Activated CD4-positive, alpha-beta T cell treated with anti-CD3 and anti-CD28 coated beads, Interleukin-2, amount 50 U/mL, for 24 hours (primary cell): Measurements from ENCODE around the gene TTC7B.

Experiments used
- DNase-seq, 2 donors: peaks; one replicate each; pipeline ENCODE4 v3.0.0-alpha.2; 2020; ENCODE audit warnings: low read depth in 1 of 2, low spot score in 1 of 2

TTC7B gene

GRCh38 chr14:90805662-90806540 lies 10.3 kb downstream of the TTC7B start:
- no peak for DNase-seq

- no peak for DNase-seq
Observed at GRCh38 chr14:90805084-90805391, 11.2 kb downstream of the TTC7B start.

DNA sequence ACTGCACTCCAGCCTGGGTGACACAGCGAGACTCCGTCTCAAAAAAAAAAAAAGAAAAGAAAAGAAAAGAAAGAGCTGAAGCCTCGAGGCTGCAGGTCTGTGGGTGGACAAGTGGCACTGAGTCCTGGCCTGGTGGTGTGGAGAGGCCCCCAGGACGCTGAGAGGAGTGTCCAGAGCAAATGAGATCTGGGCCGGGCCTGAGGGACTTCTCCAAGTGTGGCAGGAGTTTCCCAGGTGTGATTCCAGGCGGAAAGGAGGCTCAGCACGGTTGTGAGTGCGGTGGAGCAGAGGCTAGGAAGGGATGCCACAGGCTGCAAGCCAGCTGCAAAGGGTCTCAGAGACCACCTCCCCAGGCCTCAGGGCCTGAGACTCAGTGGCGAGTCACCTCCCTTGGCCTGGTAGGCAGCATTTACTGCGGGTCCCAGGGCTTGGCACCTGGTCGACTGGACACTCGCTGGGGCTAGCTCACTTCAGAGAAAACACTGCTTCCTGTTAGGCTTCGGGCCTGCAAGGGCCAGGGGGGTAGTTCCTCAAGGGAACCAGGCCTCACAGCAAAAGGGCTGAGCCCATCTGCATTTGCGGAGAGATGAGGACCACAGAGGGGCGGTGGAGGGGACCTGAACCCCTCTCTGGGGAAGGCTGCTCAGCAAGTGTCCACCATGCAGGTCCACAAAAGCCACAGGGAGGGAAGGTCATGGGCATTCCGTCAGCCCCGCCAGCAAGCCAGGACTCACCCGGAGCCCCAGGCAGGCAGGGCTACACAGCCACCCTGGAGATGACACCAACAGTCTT lies 11.7 kb downstream of the TTC7B start:
- no peak for DNase-seq

- no peak for DNase-seq
Observed at GRCh38 chr14:90803249-90803648, 13.0 kb downstream of the TTC7B start.

GRCh38 chr14:90799420-90799819 lies 16.8 kb downstream of the TTC7B start:
- DNase-seq = no peak

DNA sequence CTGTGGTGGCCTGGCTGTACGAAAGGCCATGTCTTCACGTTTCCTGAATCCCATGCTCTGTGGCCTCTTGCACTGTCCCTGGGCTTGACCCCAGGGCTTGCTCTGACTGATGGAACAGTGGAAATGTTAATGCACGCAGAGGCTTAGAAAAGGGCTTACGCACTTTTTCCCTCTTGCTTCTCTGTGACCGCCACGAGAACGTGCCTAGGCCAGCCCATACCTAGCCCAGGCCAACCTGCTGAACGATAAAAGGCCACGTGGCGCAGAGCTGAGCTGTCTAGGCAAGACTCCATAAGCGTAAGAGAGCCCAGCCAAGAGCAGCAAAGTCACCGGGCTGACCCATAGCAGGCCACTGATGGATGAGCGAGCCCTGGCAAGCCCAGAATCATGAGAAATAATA lies 18.3 kb downstream of the TTC7B start:
- no peak for DNase-seq

DNA sequence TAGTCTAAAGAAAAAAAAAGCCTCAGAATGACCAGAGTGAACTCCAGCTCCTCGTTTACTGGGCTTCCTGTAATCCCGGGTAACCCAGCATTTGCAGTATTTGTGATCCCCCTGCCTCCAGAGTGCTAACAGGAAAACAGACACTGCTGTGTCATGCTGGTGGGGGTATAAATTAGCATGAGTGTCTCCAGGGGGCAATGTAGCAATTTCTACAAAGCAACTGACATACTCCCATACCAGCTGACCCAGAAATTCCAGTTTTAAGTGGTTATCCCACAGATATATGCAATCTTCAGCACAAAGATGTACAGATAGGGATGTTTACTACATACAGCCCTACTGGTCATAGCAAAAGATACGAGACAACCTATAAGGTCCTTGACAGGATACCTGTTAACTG lies 18.8 kb downstream of the TTC7B start:
- DNase-seq = no peak

DNA sequence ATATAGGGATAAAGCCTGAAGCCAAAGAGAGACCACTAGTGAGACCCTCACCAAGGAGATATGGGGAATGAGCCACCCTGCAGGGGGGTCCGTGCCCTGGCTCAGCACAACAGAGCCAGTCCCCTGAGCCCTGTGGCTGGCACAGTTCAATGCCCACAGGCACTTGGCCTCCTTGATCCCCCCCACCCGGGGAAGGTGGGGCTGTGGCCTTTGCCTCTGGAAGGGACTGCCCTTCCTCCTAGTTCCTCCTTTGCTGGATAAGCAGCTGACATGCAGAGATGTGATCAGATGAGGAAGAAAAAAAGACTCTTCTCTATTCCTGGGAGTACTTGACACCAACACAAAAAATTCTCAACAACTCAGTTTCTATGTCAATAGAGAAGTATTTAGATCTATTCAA lies 19.9 kb downstream of the TTC7B start:
- no peak for DNase-seq

DNA sequence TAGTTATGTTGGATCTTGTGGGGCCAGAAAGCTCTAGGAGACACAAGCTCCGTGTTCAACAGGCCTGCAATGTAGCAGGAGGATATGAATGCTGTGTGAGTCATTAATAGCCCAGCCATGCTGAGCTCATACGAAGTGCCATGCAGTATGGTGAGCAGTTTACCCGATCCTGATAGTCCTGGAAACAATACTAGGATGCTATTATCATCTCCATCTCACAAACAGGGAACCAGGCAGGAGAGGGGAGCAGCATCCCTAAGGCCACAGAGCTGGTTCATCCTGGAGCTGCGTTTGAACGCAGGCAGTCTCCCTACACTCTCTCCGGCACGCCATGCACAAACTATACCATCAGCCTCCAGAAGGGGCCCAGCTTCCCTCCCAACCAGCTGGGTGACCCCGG lies 20.5 kb downstream of the TTC7B start:
- no peak for DNase-seq

GRCh38 chr14:90791486-90791885 lies 24.7 kb downstream of the TTC7B start:
- no peak for DNase-seq

DNA sequence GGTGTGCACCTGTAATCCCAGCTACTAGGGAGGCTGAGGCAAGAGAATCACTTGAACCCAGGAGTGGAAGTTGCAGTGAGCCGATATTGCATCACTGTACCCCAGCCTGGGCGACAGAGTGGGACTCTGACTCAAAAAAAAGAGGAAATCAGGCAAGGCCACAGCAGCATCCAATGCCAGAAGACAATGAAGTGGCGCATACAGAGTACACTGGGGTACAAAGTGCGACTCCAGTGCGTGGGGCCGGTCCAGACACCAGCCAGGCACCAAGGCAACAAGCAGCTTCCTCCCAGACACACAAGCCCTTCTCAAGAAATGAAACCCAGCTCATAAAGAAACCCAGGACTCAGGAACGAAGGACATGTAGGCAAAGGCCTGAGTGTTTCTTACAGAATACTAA lies 28.2 kb downstream of the TTC7B start:
- DNase-seq = no peak

DNA sequence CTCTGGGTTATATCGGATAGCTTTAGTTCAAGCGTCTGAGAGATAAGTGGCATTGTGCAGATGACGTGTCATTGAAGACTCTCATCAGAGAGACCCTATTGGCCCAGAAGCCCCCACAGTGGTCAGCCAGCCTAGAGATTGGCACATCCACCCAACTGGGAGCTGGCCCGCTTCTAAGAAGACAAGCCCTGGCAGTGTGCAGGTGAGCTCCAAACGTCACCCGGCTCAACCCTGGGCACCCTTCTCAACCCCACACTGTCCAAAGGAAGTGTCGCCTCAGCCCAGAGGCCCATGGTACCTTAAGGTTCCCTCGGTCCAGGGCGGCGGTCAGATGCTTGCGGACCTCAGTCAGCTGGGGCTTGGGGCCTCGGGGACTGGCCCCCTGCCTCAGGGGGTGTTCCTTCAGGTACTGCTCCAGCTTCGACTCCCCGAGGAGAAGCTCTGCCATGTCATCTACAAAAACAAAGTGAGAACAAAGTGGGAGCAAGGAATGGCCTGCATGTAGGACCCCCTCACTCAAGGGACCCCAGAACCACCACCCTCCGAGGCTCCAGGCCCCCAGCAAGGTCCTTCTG lies 30.3 kb downstream of the TTC7B start:
- no peak for DNase-seq

DNA sequence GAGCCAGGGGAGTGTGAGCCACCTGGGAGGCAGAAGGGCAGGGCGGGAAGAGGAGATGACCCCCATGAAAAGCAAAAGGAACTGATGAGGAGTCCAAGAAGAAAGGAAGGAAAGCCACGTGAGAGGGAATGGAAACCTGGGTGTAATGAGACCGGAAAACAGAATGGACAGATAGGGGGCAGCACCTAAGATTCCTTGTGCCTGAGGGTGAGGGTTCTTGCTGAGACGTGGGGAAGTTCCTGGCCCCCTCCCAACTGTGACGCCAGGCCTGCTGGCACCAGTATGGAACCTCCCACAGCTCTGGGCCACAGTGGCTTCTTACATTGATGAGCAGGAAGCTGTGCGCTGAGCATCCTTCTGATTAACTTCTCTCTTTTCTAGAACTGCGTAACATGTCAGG lies 30.8 kb downstream of the TTC7B start:
- no peak for DNase-seq

DNA sequence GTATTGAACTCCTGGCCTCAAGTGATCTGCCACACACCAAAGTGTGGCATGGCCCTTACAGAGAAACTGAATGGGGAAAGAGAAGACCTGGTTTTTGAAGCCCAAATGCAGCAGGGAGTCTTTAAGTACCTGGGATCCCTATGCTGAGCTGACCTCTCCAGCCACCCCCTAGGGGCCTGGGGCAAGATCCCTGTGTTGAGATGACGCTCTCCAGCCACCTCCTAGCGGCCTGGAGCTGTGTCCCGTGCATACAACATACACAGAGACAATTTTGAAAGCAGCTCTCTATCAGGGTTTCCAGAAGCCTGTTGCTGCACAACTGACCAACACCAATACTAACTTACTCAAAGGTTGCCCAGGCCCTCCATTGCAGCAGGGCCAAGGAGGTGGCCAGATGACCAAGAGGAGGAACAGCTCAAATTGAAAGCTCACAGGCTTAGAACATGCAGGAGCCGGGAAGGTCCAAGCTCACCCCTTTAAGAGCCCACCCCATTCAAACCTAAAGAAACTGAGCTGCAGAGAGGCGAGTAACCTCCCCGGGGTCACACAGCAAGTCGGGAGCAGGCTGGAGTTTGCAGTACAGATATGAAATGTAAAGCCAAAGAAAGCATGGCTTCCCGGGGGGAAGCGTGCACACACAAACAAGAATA lies 31.5 kb downstream of the TTC7B start:
- DNase-seq = no peak

DNA sequence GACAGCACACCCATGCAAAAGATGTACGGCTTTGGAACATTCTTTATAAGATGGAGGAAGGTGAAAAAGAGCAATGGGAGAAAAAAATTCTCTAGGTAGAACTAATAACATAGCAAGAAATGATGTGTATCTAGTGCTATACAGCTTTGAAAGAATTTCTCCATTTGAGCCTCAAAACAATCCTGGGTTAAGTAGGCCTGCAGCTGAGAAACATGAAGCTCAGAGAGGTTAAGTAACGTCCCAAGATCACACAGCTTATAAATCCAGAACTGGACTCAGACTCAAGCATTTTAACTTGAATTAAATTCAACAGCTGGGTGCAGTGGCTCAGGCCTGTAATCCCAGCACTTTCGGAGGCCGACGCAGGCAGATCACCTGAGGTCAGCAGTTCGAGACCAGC lies 32.9 kb downstream of the TTC7B start:
- DNase-seq = no peak

DNA sequence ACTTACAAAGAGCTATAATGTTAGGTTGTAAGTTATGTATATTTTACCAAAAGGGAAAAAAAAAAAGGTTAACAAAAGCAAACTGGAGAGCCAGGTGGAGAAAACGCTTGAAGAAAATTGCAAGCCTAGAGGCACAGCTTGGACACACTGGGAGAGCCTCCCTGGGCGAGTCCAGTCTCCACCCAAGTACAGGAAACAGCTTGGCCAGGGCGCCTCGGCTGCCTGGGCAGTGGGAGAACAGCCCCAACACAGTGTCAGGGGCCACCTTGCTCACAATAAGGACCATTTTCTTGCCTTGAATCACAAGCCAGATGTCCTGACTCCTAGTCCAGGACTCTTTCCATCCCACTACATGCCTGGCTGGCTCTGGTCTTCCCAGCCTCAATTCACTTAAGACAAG lies 33.3 kb downstream of the TTC7B start:
- no peak for DNase-seq

- no peak for DNase-seq
Observed at GRCh38 chr14:90781876-90782275, 34.4 kb downstream of the TTC7B start.

- DNase-seq = no peak
Observed at GRCh38 chr14:90781344-90781761, 34.9 kb downstream of the TTC7B start.

GRCh38 chr14:90780519-90780918 lies 35.7 kb downstream of the TTC7B start:
- no peak for DNase-seq

DNA sequence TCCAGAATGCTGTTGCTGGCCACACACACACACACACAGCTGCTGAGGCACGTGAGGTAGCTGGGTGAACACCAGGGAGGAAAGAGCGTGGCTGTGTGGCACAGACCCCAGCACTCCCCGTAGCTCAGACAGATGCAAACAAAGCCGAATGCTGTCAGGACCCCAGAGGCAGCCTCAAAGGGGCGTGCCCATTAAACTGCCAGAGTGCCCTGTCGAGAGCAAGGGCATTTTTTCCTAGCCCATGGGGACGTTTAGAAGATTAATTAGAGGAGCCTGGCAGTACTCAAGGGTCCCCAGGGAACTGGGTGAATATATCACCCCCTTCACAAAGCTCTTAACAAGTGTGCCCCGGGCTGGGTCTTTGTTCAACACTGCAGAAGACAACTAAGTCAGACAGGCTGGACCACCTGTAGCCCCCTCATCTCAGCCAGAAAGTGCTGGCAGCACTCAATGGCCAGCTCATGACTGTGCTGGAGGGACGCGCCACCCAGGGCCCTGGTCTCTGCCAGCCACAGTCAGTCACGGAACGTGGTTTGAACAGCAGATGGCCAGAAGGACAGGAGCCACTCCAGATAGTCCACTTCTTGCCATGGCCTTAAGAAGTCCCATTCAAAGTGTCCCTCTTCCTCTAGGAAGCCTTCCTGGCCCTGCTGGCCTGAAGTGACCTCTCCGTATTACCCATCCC lies 37.5 kb downstream of the TTC7B start:
- DNase-seq = no peak

DNA sequence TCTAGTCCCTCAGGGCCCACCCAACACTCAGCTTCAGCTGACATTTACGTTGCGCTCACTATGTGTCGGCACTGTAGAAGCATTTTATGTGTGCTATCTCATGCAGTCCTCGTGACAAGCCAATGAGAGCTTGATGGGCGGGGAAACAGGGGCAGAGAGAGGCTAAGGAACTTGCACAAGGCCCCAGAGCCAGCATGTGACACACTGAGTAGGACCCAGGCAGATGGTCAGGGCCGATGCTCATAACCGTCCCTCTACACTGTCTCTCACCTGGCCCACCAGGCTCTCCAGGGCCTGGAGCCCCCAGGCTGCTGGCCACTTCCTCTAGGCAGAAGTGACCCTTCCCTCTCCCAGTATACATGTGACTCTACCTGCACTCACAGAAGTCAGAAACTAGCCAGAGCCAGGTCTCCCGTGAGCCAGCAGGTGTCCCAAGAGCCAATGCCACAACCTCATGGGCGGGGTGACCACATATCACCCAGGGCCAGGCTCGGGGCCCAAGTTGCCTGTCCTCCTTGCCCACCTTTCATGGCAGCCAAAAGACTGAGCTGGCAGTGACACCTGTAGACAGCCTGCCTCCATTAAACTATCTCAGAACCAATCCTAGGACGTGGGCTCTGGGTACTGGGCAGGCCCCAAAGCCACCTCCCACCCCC lies 38.3 kb downstream of the TTC7B start:
- DNase-seq = no peak
